NB4 (cell line): ENCODE data around the gene GNAT1.

Experiments used
- DNase-seq: peaks from one replicate; pipeline ENCODE4 v3.0.0; 2010; ENCODE audit warnings: low read depth
- H3K4me3 ChIP-seq: one replicate; pipeline ENCODE4 v1.5.1; 2011; ENCODE audit warnings: mild to moderate bottlenecking, low read depth, low read length, moderate library complexity
- MYC ChIP-seq: IDR thresholded peaks from 2 replicates; pipeline ENCODE4 v1.6.1; 2011; ENCODE audit warnings: low read depth, low read length
- POLR2A ChIP-seq: IDR thresholded peaks from 2 replicates; pipeline ENCODE4 v1.6.1; 2011; ENCODE audit warnings: mild to moderate bottlenecking; ENCODE audit not compliant: insufficient read length; ENCODE audit errors: extremely low read depth
- TF ChIP-seq, protein P1 (sequence below): IDR thresholded peaks from 2 replicates; pipeline ENCODE4 v1.6.1; 2011; ENCODE audit warnings: low read depth, low read length
- TF ChIP-seq, protein P2 (sequence below): IDR thresholded peaks from one replicate; pipeline ENCODE4 v1.5.1; 2012; ENCODE audit warnings: low read depth, low read length

The GNAT1 gene

DNA sequence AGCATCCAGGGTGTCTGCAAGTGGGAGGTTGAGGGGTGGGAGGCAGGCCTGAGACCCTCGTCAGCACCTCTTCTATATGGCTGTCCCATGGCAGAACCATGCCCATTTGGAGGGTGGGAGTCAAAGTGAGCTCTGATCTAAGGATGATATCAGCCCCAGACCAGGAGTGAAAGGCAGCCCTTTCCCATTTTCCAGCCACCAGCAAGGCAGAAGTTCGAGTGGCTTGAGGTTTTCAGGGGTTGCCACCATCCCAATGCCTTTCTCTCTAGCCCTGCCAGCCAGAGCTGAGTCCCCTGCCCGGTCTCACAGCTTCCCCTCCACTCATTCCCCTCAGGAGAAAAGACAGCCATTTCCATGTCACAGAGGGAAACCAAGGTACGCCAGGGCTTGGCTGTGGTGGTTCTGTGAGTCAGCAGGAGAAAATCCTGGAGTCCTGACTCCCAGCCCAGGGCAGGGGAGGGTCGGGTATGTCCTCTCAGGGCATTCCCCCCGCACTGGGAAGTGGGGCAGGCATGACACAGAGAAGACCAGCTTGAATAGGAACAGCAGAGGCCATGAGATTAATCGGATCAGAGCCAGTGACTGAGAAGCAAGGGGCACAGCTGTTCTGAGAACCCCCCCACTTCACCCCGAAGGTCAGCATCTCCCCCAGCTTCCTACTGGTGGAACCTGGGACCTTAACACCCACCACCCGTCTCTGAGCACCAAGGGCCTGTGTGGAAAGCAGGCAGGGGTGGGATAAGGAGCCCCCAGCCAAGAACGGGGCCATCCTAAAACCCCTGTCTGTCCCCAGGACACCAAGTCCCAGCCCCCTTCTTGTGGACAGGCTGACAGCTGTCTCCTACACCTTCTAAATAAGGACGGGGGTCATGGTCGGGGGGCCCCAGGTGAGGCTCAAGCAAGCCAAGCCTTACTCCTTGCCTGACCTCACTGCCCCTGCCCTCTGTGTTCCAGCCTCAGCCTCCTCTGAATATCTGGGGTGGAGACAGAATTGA lies 12.7 kb downstream of the GNAT1 start:
- no peak overlapping the region for H3K4me3 ChIP-seq

DNA sequence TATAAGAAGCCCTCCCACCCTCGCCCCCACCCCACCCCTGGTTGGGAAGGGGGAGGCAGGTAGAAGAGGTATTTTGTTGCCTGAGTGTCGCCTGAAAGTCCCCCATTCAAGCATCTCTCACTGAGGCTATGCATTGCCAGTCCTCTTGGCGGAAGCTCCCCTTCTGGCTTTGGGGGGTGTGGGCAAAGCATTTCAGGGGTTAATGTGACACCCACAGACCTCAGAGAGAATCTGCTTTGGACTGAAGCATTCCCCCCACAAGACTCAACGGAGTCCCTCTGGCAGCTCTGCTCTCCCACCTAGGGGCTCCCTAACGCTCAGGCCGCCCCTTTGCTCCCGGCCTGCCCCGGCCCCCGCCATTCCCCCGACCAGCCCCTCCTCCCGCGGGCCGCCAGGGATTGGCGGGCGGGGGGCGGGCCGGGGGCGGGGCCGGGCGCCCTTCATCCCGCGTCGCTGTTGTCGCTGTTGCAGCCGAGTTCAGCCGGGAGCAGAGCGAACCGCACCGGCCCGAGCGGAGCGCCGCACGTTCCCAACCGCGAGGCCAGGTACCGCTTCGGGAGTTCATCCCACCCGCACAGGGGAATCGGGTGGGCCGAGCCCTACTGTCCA lies 13.5 kb downstream of the GNAT1 start, which contains the start of gene SLC38A3:
Gene SLC38A3 (plus strand): TSS at position 468 of the 609 bp plus-strand sequence. CDS start 8,929 bp downstream, outside the sequence.
- no peak within 1 kb of the TSS for H3K4me3 ChIP-seq
- DNase-seq = peak; percentile 38
- TF ChIP-seq, protein P1, sequence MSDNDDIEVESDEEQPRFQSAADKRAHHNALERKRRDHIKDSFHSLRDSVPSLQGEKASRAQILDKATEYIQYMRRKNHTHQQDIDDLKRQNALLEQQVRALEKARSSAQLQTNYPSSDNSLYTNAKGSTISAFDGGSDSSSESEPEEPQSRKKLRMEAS = no peak
- TF ChIP-seq MYC (no peak), POLR2A (no peak)
- TF ChIP-seq, protein P2, sequence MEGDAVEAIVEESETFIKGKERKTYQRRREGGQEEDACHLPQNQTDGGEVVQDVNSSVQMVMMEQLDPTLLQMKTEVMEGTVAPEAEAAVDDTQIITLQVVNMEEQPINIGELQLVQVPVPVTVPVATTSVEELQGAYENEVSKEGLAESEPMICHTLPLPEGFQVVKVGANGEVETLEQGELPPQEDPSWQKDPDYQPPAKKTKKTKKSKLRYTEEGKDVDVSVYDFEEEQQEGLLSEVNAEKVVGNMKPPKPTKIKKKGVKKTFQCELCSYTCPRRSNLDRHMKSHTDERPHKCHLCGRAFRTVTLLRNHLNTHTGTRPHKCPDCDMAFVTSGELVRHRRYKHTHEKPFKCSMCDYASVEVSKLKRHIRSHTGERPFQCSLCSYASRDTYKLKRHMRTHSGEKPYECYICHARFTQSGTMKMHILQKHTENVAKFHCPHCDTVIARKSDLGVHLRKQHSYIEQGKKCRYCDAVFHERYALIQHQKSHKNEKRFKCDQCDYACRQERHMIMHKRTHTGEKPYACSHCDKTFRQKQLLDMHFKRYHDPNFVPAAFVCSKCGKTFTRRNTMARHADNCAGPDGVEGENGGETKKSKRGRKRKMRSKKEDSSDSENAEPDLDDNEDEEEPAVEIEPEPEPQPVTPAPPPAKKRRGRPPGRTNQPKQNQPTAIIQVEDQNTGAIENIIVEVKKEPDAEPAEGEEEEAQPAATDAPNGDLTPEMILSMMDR = no peak

More for the DNA sequence above, 12.7 kb downstream of the GNAT1 start:
- no peak for DNase-seq
- TF ChIP-seq, protein P2 = no peak
- TF ChIP-seq POLR2A (no peak), MYC (no peak)
- TF ChIP-seq, protein P1 = no peak

DNA sequence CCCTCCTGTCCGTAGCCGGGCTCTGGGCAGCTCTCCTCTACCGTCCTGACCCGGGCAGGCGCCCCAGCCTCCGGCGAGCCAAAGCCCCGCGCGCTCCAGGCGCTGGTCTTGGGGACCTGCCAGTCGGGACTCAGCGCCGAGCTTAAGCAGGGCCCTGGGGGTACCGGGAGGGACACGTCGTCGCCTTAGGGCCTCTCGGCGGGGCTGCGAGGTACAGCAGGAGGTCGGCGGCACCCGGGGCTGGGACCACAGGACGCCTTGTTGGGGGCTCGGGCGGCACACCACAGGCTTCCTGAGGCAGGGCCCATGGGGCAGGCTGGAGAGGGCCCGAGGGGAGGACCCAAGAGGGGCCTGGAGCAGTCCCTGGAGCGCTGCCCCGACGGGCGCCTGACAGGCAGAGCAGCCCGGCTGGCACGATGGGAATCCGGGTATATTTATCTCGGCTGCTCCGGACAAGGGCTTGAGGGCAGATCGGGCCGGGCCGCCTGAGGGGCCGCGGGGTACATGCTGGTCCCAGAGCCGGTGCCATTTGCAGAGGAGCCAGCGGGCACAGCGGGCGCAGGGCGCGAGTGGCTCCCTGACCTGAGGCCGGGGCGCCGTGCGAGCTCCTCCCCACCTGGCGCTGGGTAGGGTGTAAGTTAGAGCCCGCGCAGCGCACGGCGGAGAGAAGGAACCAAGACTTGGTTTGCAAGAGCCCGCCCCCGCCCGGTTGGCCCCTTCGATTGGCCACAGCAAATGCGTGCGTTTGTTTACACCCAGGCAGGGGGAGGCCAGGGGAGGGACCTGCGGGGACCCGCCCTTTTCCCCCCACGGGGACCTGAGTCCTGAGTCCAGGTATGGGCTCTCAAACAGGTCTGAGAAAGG lies 14.2 kb downstream of the GNAT1 start:
- DNase-seq = peak; percentile 61
- no peak overlapping the region for H3K4me3 ChIP-seq
- TF ChIP-seq MYC (no peak), POLR2A (no peak)
- TF ChIP-seq, protein P2 = no peak
- TF ChIP-seq, protein P1 = no peak

DNA sequence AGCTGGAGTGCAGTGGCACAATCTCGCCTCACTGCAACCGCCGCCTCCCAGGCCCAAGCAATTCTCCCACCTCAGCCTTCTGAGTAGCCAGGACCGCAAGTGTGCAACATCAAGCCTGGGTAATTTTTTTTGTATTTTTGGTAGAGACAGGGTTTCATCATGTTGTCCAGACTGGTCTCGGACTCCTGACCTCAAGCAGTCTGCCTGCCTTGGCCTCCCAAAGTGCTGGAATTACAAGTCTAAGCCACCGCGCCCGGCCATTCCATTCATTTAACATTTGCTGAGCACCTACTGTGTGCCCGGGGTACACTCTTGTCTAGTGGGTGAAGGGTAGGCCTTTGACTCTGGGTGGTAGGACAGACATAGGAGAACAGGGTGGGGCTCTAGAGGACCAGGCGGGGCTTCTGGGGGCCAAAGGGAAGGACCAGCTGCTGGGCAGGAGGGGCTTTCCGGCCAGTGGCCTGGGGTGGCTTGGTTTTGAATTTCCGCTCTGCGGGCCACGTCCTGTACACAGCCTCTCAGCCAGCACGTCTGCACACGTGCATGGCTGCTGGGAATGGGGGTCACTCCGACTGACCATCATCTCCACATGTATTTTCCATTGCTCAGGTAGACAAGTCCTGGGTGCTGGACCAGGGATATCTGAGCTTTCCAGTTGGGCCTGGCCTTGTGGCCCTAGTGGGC lies 16.1 kb downstream of the GNAT1 start:
- TF ChIP-seq POLR2A = no peak
- TF ChIP-seq, protein P1 = no peak
- TF ChIP-seq, protein P2 = no peak
- TF ChIP-seq MYC = no peak
- H3K4me3 ChIP-seq = no peak overlapping the region
- no peak for DNase-seq
